GM12891 (cell line): Measurements from ENCODE around the gene ZNF74.

Source experiments
- PAX5 ChIP-seq: IDR thresholded peaks from 2 replicates; pipeline ENCODE4 v1.6.1; 2011; ENCODE audit warnings: low read length, moderate library complexity, mild to moderate bottlenecking; ENCODE audit not compliant: insufficient read depth, severe bottlenecking
- POLR2A ChIP-seq: IDR thresholded peaks from 2 replicates; pipeline ENCODE4 v1.6.1; 2011; ENCODE audit warnings: low read depth, low read length, control low read depth
- POLR2AphosphoS5 ChIP-seq: IDR thresholded peaks from 2 replicates; pipeline ENCODE4 v1.6.1; 2011; ENCODE audit warnings: low read depth, low read length, control low read depth
- POU2F2 ChIP-seq: IDR thresholded peaks from 2 replicates; pipeline ENCODE4 v1.6.1; 2011; ENCODE audit warnings: low read depth, mild to moderate bottlenecking, control low read depth, low read length, moderate library complexity
- SPI1 ChIP-seq: IDR thresholded peaks from 2 replicates; pipeline ENCODE4 v1.6.1; 2011; ENCODE audit warnings: low read depth, low read length, control low read depth
- TAF1 ChIP-seq: IDR thresholded peaks from 2 replicates; pipeline ENCODE4 v1.6.1; 2011; ENCODE audit warnings: low read depth, low read length, control low read depth

DNA sequence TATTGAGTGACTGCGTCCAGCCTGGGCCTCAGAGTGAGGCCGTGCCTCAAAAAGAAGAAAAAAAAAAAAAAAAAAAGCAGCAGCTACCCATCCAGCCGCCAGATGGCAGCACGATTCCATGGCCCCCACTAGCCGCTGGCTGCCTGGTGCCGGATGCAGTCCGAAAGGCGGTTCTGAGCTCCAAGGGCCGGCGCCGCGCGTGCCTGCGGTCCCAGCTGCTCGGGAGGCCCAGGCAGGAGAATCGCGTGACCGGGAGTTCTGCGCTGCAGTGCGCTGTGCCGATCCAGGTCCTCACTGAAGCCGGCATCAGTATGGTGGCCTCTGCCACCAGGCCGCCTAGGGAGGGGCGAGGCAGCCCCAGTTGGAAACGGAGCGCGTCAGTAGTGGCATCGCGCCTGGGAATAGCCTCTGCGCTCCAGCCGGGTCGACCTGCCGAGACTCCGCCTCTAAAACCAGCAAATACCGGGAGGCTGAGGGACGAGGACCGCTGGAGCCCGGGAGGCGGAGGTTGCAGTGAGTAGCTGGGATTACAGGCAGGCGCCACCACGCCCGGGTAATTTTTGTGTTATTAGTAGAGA, 24.3 kb downstream of the ZNF74 start:
- TF ChIP-seq TAF1: no peak
- no peak for TF ChIP-seq POLR2AphosphoS5
- TF ChIP-seq POLR2A: no peak
- no peak for TF ChIP-seq PAX5
- TF ChIP-seq SPI1: no peak
- TF ChIP-seq POU2F2: no peak
